Fibroblast of lung (primary cell): Measurements from ENCODE around the gene PRKCH.
"Not testable (repeated sequence)": the region's sequence is repeated elsewhere in the genome, so short reads cannot be mapped to it uniquely, and the experiment has no call there.

Experiments
- CTCF ChIP-seq, 2 donors: IDR thresholded peaks in 1 of 2; conservative IDR thresholded peaks in 1 of 2; 1 replicate in 1 of 2; 2 replicates in 1 of 2; pipeline ENCODE4 v1.5.1; 2011 to 2012; ENCODE audit warnings: low read length in 2 of 2, control low read depth in 1 of 2, inconsistent platforms in 1 of 2, low read depth in 1 of 2, mild to moderate bottlenecking in 1 of 2
- EZH2 ChIP-seq: IDR thresholded peaks from 2 replicates; pipeline ENCODE4 v1.5.1; 2012; ENCODE audit warnings: low read length, control low read depth, mild to moderate bottlenecking; ENCODE audit errors: missing control alignments

- TF ChIP-seq CTCF (conservative IDR thresholded peaks at IDR 0.05 in 1 of 2, IDR thresholded peaks at IDR 0.05 in 1 of 2; ENCODE audit: low read depth in 1 of 2, low read length in 2 of 2); EZH2: not testable (repeated sequence)
Observed at GRCh38 chr14:61529360-61529759, 208.0 kb downstream of the PRKCH start.
